Endothelial cell of umbilical vein (primary cell): Measurements from ENCODE around the gene PLCH1. TPM values are rescaled to one million over a fixed set of nuclear protein-coding genes. Genes with fewer than 3 reads are reported as not detected.

Source experiments
- BruUV-seq: library from RNA; stranded (reverse); fragments of 400-500 nt; replicated peaks from 2 replicates; lab custom pipeline; 2021; lab: Mats Ljungman, UMichigan
- CTCF ChIA-PET: fragments of 300-600, 350-600 bp; sonication (Branson Sonifier 250); formaldehyde crosslinking; loops from one replicate; lab custom pipeline; 2021; ENCODE audit warnings: antibody characterized with exemption, inconsistent platforms; lab: Charles Lee
- POLR2A ChIA-PET: fragments of 300-600, 350-600 bp; sonication (Branson Sonifier 250); formaldehyde crosslinking; loops from one replicate; lab custom pipeline; 2021; ENCODE audit warnings: antibody characterized with exemption, inconsistent platforms; lab: Charles Lee
- DNase-seq: peaks from one replicate; pipeline ENCODE4 v3.0.0-alpha.2; 2011; ENCODE audit warnings: low read depth, low spot score
- FAIRE-seq: peaks from 2 replicates; lab custom pipeline; 2011; peaks lifted over from hg19 to GRCh38; lab: Jason Lieb, UNC
- H2AFZ ChIP-seq: 2 replicates; pipeline ENCODE4 v1.6.0; 2012; ENCODE audit warnings: low read depth, low read length, control low read depth, inconsistent platforms
- H3K27ac ChIP-seq: 2 replicates; pipeline ENCODE4 v1.5.1; 2011; ENCODE audit warnings: low read depth, mild to moderate bottlenecking, control low read depth, low read length, moderate library complexity; ENCODE audit not compliant: insufficient read depth
- H3K27me3 ChIP-seq, 2 experiments: 2 replicates each; pipeline versions ENCODE4 v1.6.0 to v1.6.1; 2011; ENCODE audit warnings: low read length in 2 of 2, mixed read lengths in 1 of 2; ENCODE audit not compliant: control insufficient read depth in 2 of 2, insufficient read depth in 2 of 2
- H3K36me3 ChIP-seq, 2 experiments: 2 replicates in 1 of 2; 3 replicates in 1 of 2; pipeline ENCODE4 v1.5.1; 2011; ENCODE audit warnings: low read length in 2 of 2, mild to moderate bottlenecking in 1 of 2, moderate library complexity in 1 of 2; ENCODE audit not compliant: control insufficient read depth in 2 of 2, insufficient read depth in 2 of 2; ENCODE audit errors: extremely low read depth in 1 of 2
- H3K4me1 ChIP-seq: 3 replicates; pipeline ENCODE4 v1.5.1; 2011; ENCODE audit warnings: mild to moderate bottlenecking, low read length; ENCODE audit not compliant: control insufficient read depth, insufficient read depth; ENCODE audit errors: extremely low read depth
- H3K4me2 ChIP-seq: 2 replicates; pipeline ENCODE4 v1.6.1; 2011; ENCODE audit warnings: low read length, control low read depth, mixed read lengths; ENCODE audit not compliant: insufficient read depth
- H3K4me3 ChIP-seq, 3 experiments: fragments of 200-600 bp in 1 of 3; sonication (generic), shearing (Covaris generic) in 1 of 3; replicated peaks in 1 of 3; 2 replicates each; pipeline ENCODE4 v1.5.1; 2011 to 2016; ENCODE audit warnings: control low read depth in 3 of 3, low read length in 3 of 3, mild to moderate bottlenecking in 2 of 3, inconsistent platforms in 1 of 3, low read depth in 1 of 3, moderate library complexity in 1 of 3; ENCODE audit not compliant: insufficient read depth in 1 of 3
- H3K79me2 ChIP-seq: 2 replicates; pipeline ENCODE4 v1.6.0; 2012; ENCODE audit warnings: low read length, inconsistent platforms; ENCODE audit not compliant: control insufficient read depth, insufficient read depth
- H3K9ac ChIP-seq: replicated peaks from 2 replicates; pipeline ENCODE3; 2011; ENCODE audit warnings: low read length, control low read depth; ENCODE audit not compliant: insufficient read depth; ENCODE audit errors: extremely low read depth
- H3K9me1 ChIP-seq: replicated peaks from 3 replicates; pipeline ENCODE4 v1.6.0; 2011; ENCODE audit warnings: mild to moderate bottlenecking, low read length; ENCODE audit not compliant: control insufficient read depth, insufficient read depth; ENCODE audit errors: extremely low read depth
- H3K9me3 ChIP-seq: replicated peaks from 2 replicates; pipeline ENCODE4 v1.5.1; 2012; ENCODE audit warnings: low read length, inconsistent platforms; ENCODE audit not compliant: control insufficient read depth, insufficient read depth
- H4K20me1 ChIP-seq: replicated peaks from 2 replicates; pipeline ENCODE3; 2011; ENCODE audit warnings: mild to moderate bottlenecking, low read length; ENCODE audit not compliant: control insufficient read depth, insufficient read depth; ENCODE audit errors: extremely low read depth
- EZH2 ChIP-seq: IDR thresholded peaks from 2 replicates; pipeline ENCODE4 v1.6.1; 2012; ENCODE audit warnings: borderline replicate concordance, low read depth, mild to moderate bottlenecking, moderate library complexity, low read length, inconsistent platforms; ENCODE audit not compliant: severe bottlenecking
- FOS ChIP-seq: IDR thresholded peaks from 2 replicates; pipeline ENCODE4 v1.6.1; 2011; ENCODE audit warnings: mild to moderate bottlenecking, low read length, moderate library complexity, borderline replicate concordance; ENCODE audit not compliant: insufficient read depth
- GATA2 ChIP-seq: IDR thresholded peaks from 2 replicates; pipeline ENCODE4 v1.7.0; 2011; ENCODE audit warnings: low read depth, mild to moderate bottlenecking, moderate library complexity, mixed read lengths, low read length; ENCODE audit not compliant: insufficient read length, insufficient read depth
- JUN ChIP-seq: IDR thresholded peaks from 2 replicates; pipeline ENCODE4 v1.6.1; 2011; ENCODE audit warnings: borderline replicate concordance, low read depth; ENCODE audit not compliant: insufficient read length, insufficient read depth
- MYC ChIP-seq: IDR thresholded peaks from one replicate; pipeline ENCODE4 v1.6.1; 2011; ENCODE audit warnings: mild to moderate bottlenecking, low read depth, low read length
- POLR2A ChIP-seq: IDR thresholded peaks from 2 replicates; pipeline ENCODE4 v1.6.1; 2012; ENCODE audit warnings: low read depth, mild to moderate bottlenecking, control low read depth, low read length
- POLR2AphosphoS5 ChIP-seq: IDR thresholded peaks from 2 replicates; pipeline ENCODE4 v1.6.1; 2012; ENCODE audit warnings: low read depth, mild to moderate bottlenecking, control low read depth, low read length, moderate library complexity; ENCODE audit not compliant: insufficient read depth
- dilution Hi-C: fragments of 300-500 bp; cut with MboI; formaldehyde crosslinking; loops from one replicate; pipeline ENCODE4 v1.15.0; 2019; ENCODE audit warnings: low sequenced_read_pairs; ENCODE audit not compliant: extremely low pct_ligation_motif_present
- intact Hi-C: fragments of 100-400 bp; cut with micrococcal nuclease; formaldehyde crosslinking; loops from one replicate; pipeline ENCODE4 v1.10.0; 2022
- polyA plus RNA-seq, 4 experiments: library from polyadenylated mRNA; depleted of rRNA in 3 of 4; stranded (reverse) in 3 of 4; unstranded in 1 of 4; fragments of >200 nt; gene quantifications; 2 replicates each; pipeline versions ENCODE4 v1.2.1 to v1.2.3, GENCODE V29; 2011 to 2012; ENCODE audit warnings: missing spikeins in 1 of 4
- total RNA-seq: library from RNA; stranded (reverse); gene quantifications from 2 replicates; pipeline ENCODE4 v1.2.3, GENCODE V29; 2021
- TF ChIP-seq, protein P1 (sequence below): IDR thresholded peaks from 2 replicates; pipeline ENCODE4 v1.6.1; 2011; ENCODE audit not compliant: insufficient read depth, insufficient read length
- TF ChIP-seq, protein P2 (sequence below), 2 donors: IDR thresholded peaks; 1 replicate in 1 of 2; 2 replicates in 1 of 2; pipeline ENCODE4 v1.5.1; 2011; ENCODE audit warnings: low read length in 2 of 2, mild to moderate bottlenecking in 2 of 2, moderate library complexity in 2 of 2, control low read depth in 1 of 2, inconsistent platforms in 1 of 2, low read depth in 1 of 2; ENCODE audit not compliant: insufficient read depth in 1 of 2; ENCODE audit errors: extremely low read depth in 1 of 2

Gene PLCH1
- total and polyA plus RNA-seq, 2 donors (not counting 3 experiments of a cell fraction or from before 2014, with no cell fraction given) = 0.03 TPM; not detected in 1

DNA sequence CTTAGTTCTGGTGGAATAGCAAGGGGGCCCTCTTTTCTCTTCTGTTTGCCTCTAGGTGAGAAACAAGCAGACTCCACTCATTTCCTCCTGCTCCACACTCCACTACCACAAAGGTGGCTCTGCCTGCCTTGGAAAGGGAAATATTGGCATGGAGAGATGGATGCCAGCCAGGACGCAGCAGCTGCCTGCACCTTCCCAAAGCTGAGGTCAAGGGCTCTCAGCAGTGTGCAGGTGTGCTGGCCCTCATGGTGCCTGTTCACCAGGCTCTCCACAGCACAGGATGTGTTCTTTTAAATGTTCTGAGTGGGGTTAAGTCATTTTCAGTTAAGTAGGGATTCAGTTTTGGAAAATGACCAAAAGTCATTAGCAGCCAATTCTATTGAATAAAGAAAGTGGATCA, 240.2 kb downstream of the PLCH1 start:
- no peak overlapping the region for H3K9ac ChIP-seq
- CTCF ChIA-PET = no interaction called here
- no peak overlapping the region for H3K4me2 ChIP-seq
- dilution Hi-C loops = no loop called here
- no peaks in the 10 kb centered on the region for H3K79me2 ChIP-seq
- POLR2A ChIA-PET = no interaction called here
- no peak overlapping the region for H3K4me3 ChIP-seq
- no peaks in the 10 kb centered on the region for H3K4me1 ChIP-seq
- intact Hi-C loops = no loop called here
- no peaks in the 10 kb centered on the region for H4K20me1 ChIP-seq
- TF ChIP-seq POLR2AphosphoS5 = no peak
- TF ChIP-seq JUN = no peak
- TF ChIP-seq, protein P1, sequence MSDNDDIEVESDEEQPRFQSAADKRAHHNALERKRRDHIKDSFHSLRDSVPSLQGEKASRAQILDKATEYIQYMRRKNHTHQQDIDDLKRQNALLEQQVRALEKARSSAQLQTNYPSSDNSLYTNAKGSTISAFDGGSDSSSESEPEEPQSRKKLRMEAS = no peak
- no peak for TF ChIP-seq EZH2
- TF ChIP-seq GATA2 = no peak
- no peak for TF ChIP-seq FOS
- no peak for TF ChIP-seq POLR2A
- no peaks in the 10 kb centered on the region for H3K36me3 ChIP-seq
- no peak overlapping the region for H3K27ac ChIP-seq
- H2AFZ ChIP-seq = no peak overlapping the region
- no peaks in the 10 kb centered on the region for H3K9me1 ChIP-seq
- H3K9me3 ChIP-seq = no peaks in the 10 kb centered on the region
- H3K27me3 ChIP-seq = no peaks in the 10 kb centered on the region
- DNase-seq = no peak
- BruUV-seq = no TSS peak
- no peak for FAIRE-seq

DNA sequence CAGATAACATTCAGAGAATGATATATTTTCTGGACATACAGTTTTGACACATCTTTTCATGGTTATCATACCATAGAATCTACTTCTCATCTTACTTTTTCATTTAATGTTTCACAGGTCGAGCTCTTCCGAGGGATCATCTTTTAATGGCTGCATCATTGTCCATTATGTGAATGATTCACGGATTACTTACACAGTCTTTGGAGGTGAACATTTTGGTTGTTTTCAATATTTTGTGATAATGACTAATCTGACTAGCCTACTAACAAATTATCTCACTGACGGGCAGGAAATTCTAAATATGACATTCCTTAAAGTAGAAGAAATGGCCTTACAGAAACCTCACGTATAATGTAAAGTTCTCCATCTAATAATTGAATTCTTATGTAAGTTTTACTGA, 242.2 kb downstream of the PLCH1 start:
- TF ChIP-seq, protein P2, sequence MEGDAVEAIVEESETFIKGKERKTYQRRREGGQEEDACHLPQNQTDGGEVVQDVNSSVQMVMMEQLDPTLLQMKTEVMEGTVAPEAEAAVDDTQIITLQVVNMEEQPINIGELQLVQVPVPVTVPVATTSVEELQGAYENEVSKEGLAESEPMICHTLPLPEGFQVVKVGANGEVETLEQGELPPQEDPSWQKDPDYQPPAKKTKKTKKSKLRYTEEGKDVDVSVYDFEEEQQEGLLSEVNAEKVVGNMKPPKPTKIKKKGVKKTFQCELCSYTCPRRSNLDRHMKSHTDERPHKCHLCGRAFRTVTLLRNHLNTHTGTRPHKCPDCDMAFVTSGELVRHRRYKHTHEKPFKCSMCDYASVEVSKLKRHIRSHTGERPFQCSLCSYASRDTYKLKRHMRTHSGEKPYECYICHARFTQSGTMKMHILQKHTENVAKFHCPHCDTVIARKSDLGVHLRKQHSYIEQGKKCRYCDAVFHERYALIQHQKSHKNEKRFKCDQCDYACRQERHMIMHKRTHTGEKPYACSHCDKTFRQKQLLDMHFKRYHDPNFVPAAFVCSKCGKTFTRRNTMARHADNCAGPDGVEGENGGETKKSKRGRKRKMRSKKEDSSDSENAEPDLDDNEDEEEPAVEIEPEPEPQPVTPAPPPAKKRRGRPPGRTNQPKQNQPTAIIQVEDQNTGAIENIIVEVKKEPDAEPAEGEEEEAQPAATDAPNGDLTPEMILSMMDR (IDR thresholded peaks at IDR 0.05; ENCODE audit: extremely low read depth in 1 of 2, insufficient read depth in 1 of 2, low read depth in 1 of 2, low read length in 2 of 2) = no peak
- TF ChIP-seq POLR2AphosphoS5 = no peak
- TF ChIP-seq EZH2 = no peak
- TF ChIP-seq FOS = no peak
- TF ChIP-seq JUN = no peak
- TF ChIP-seq POLR2A = no peak
- TF ChIP-seq, protein P1 = no peak
- TF ChIP-seq GATA2 = no peak
- no peak for TF ChIP-seq MYC
- no peak overlapping the region for H3K27ac ChIP-seq
- FAIRE-seq (no peak), DNase-seq (no peak)
- H3K9me1 ChIP-seq = no peaks in the 10 kb centered on the region
- H2AFZ ChIP-seq = no peak overlapping the region
- no peaks in the 10 kb centered on the region for H3K4me1 ChIP-seq
- H3K9me3 ChIP-seq = no peaks in the 10 kb centered on the region
- H3K4me2 ChIP-seq = no peak overlapping the region
- H3K4me3 ChIP-seq = no peak overlapping the region
- H3K36me3 ChIP-seq = no peaks in the 10 kb centered on the region
- no peaks in the 10 kb centered on the region for H3K27me3 ChIP-seq
- dilution Hi-C loops = no loop called here
- POLR2A ChIA-PET = no interaction called here
- no peak overlapping the region for H3K9ac ChIP-seq
- no peaks in the 10 kb centered on the region for H4K20me1 ChIP-seq
- intact Hi-C loops = no loop called here
- H3K79me2 ChIP-seq = no peaks in the 10 kb centered on the region
- CTCF ChIA-PET = no interaction called here
- BruUV-seq = no TSS peak
